ENCODE results near the gene ATP9A. TPM values are rescaled to one million over a fixed set of nuclear protein-coding genes. Genes with fewer than 3 reads are reported as not detected.

The ATP9A gene
- total and polyA plus RNA-seq, 10 of the 15 experiments (the other 5 are each of a cell fraction or from before 2014, with no cell fraction given), result 0.03 to 0.81 (median 0.14) TPM

- no peaks in the 10 kb centered on the region for H3K9me3 ChIP-seq (replicated peaks; ENCODE audit: control insufficient read depth, insufficient read depth, low read length)
- H3K79me2 ChIP-seq (ENCODE audit: control insufficient read depth, insufficient read depth, low read length), result no peaks in the 10 kb centered on the region
- no peak overlapping the region for H2AFZ ChIP-seq (ENCODE audit: control insufficient read depth, low read depth, low read length)
- FAIRE-seq, result no peak
- ChIA-PET POLR2A (no interaction called here), SMC1A (ENCODE audit: uncharacterized antibody, unreplicated experiment) (no interaction called here), RAD21 (ENCODE audit: unreplicated experiment) (no interaction called here), CTCF (no interaction called here)
- no TSS peak for BruUV-seq (replicated peaks)
- TF ChIP-seq, protein P1, sequence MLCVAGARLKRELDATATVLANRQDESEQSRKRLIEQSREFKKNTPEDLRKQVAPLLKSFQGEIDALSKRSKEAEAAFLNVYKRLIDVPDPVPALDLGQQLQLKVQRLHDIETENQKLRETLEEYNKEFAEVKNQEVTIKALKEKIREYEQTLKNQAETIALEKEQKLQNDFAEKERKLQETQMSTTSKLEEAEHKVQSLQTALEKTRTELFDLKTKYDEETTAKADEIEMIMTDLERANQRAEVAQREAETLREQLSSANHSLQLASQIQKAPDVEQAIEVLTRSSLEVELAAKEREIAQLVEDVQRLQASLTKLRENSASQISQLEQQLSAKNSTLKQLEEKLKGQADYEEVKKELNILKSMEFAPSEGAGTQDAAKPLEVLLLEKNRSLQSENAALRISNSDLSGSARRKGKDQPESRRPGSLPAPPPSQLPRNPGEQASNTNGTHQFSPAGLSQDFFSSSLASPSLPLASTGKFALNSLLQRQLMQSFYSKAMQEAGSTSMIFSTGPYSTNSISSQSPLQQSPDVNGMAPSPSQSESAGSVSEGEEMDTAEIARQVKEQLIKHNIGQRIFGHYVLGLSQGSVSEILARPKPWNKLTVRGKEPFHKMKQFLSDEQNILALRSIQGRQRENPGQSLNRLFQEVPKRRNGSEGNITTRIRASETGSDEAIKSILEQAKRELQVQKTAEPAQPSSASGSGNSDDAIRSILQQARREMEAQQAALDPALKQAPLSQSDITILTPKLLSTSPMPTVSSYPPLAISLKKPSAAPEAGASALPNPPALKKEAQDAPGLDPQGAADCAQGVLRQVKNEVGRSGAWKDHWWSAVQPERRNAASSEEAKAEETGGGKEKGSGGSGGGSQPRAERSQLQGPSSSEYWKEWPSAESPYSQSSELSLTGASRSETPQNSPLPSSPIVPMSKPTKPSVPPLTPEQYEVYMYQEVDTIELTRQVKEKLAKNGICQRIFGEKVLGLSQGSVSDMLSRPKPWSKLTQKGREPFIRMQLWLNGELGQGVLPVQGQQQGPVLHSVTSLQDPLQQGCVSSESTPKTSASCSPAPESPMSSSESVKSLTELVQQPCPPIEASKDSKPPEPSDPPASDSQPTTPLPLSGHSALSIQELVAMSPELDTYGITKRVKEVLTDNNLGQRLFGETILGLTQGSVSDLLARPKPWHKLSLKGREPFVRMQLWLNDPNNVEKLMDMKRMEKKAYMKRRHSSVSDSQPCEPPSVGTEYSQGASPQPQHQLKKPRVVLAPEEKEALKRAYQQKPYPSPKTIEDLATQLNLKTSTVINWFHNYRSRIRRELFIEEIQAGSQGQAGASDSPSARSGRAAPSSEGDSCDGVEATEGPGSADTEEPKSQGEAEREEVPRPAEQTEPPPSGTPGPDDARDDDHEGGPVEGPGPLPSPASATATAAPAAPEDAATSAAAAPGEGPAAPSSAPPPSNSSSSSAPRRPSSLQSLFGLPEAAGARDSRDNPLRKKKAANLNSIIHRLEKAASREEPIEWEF (IDR thresholded peaks at IDR 0.05; ENCODE audit: insufficient replicate concordance, low read depth, low read length), result no peak
- WGBS (ENCODE audit: insufficient coverage, insufficient replicate concordance, low lambda C conversion rate, missing lambda C conversion rate), result 9% methylated on average over 4 of the region's 4 CpGs
- no peaks in the 10 kb centered on the region for H3K4me1 ChIP-seq (ENCODE audit: control insufficient read depth, insufficient read depth, low read length)
- H3K36me3 ChIP-seq (ENCODE audit: control insufficient read depth in 2 of 2, insufficient read depth in 2 of 2, low read length in 1 of 2), result no peaks in the 10 kb centered on the region
- in situ Hi-C loops (cut with MboI) (no loop called here), intact Hi-C loops (cut with micrococcal nuclease; ENCODE audit: unreplicated experiment) (no loop called here)
- ATAC-seq, result no peak
- no peak for DNase-seq (ENCODE audit: low read depth, low spot score)
- peaks cover 3 to 5% of the 10 kb centered on the region in 2 experiments; a peak in 3 of 4 replicates for H3K27me3 ChIP-seq (replicated peaks in 1 of 2; ENCODE audit: control insufficient read depth in 2 of 2, insufficient read depth in 2 of 2, low read length in 1 of 2)
- no peak overlapping the region for H3K4me3 ChIP-seq
- H4K20me1 ChIP-seq (ENCODE audit: control insufficient read depth, insufficient read depth), result no peaks in the 10 kb centered on the region
- H3K4me2 ChIP-seq (ENCODE audit: control insufficient read depth, insufficient read depth), result no peak overlapping the region
- H3K27ac ChIP-seq (ENCODE audit: control insufficient read depth, insufficient read depth), result no peak overlapping the region
- H3K9ac ChIP-seq (ENCODE audit: control insufficient read depth, insufficient read depth, low read length), result no peak overlapping the region
Observed at GRCh38 chr20:51772236-51772635, 4.0 kb upstream of the ATP9A start.

Data from GM12878 (cell line).